Stimulated activated CD4-positive, alpha-beta T cell treated with anti-CD3 and anti-CD28 coated beads, Interleukin-4, amount 100 ng/mL, for 48 hours (primary cell): ENCODE measurements around the gene ADGRE3.

Experiments used
- DNase-seq, 2 donors: peaks; one replicate each; pipeline ENCODE4 v3.0.0-alpha.2; 2020; ENCODE audit warnings: low read depth in 2 of 2

Gene ADGRE3

GRCh38 chr19:14674764-14675163 lies at the start of gene ADGRE3:
Gene ADGRE3 (minus strand): TSS chr19:14674844. CDS start chr19:14674770, 74 bp downstream.
- DNase-seq: no peak

GRCh38 chr19:14722127-14722526 lies 47.5 kb upstream of the ADGRE3 start:
- DNase-seq: no peak

GRCh38 chr19:14719162-14719561 lies 44.5 kb upstream of the ADGRE3 start:
- DNase-seq: no peak

- DNase-seq: no peak
Measured at GRCh38 chr19:14718522-14719116, 44.0 kb upstream of the ADGRE3 start.

GRCh38 chr19:14715841-14716240 lies 41.2 kb upstream of the ADGRE3 start:
- DNase-seq: no peak

- no peak for DNase-seq
Measured at GRCh38 chr19:14704450-14704849, 29.8 kb upstream of the ADGRE3 start.

- no peak for DNase-seq
Measured at GRCh38 chr19:14703833-14704232, 29.2 kb upstream of the ADGRE3 start.

- DNase-seq: no peak
Measured at GRCh38 chr19:14700711-14701375, 26.2 kb upstream of the ADGRE3 start.

- DNase-seq: no peak
Measured at GRCh38 chr19:14699641-14700040, 25.0 kb upstream of the ADGRE3 start.

- no peak for DNase-seq
Measured at GRCh38 chr19:14695471-14695870, 20.8 kb upstream of the ADGRE3 start.

GRCh38 chr19:14694641-14695266 lies 20.1 kb upstream of the ADGRE3 start:
- no peak for DNase-seq

- DNase-seq: peak; percentile 99 to 100
Measured at GRCh38 chr19:14689598-14690503, 15.2 kb upstream of the ADGRE3 start, which contains the start of gene ZNF333. Gene ZNF333 (plus strand): TSS chr19:14690048. CDS start chr19:14693492, 3,444 bp downstream.

- peak; percentile 12 to 13 for DNase-seq
Measured at GRCh38 chr19:14686411-14686810, 11.8 kb upstream of the ADGRE3 start.

GRCh38 chr19:14683439-14683838 lies 8.8 kb upstream of the ADGRE3 start:
- DNase-seq: no peak

- DNase-seq: no peak
Measured at GRCh38 chr19:14682084-14682483, 7.4 kb upstream of the ADGRE3 start.

- no peak for DNase-seq
Measured at GRCh38 chr19:14678199-14678598, 3.6 kb upstream of the ADGRE3 start.

GRCh38 chr19:14677464-14677863 lies 2.8 kb upstream of the ADGRE3 start:
- peak in 1 of 2 donors; percentile 8 for DNase-seq

- DNase-seq: no peak
Measured at GRCh38 chr19:14676762-14677161, 2.1 kb upstream of the ADGRE3 start.

GRCh38 chr19:14673088-14673487 lies 1.6 kb downstream of the ADGRE3 start:
- no peak for DNase-seq

- DNase-seq: no peak
Measured at GRCh38 chr19:14672188-14672872, 2.3 kb downstream of the ADGRE3 start.

GRCh38 chr19:14670408-14670807 lies 4.2 kb downstream of the ADGRE3 start:
- no peak for DNase-seq
